ENCODE measurements around the gene TXNRD3.

Gene TXNRD3

GRCh38 chr3:126580746-126581145 is 74.2 kb downstream of the TXNRD3 start:
- no peak for DNase-seq

DNA sequence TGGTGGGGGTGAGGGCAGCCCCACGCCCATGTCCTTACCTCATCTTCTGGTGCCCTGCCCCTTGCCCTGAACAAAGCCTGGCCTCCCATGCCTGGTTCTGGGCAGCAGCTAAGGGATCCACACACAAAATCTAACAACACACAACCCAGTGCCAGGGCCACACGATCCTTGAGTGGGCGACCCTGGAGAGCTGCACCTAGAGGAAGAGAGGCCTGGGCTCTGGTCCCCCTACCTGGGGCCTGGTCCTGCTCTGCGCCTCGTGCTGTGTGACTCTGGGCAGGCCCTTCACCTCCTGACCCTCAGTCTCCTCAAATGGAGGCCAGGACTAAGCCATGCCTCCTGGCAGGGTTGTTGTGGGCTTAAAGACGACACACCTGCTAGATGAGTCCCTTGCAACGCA is 76.2 kb downstream of the TXNRD3 start:
- DNase-seq: no peak

- no peak for DNase-seq
Measured at GRCh38 chr3:126577261-126577660, 77.7 kb downstream of the TXNRD3 start.

DNA sequence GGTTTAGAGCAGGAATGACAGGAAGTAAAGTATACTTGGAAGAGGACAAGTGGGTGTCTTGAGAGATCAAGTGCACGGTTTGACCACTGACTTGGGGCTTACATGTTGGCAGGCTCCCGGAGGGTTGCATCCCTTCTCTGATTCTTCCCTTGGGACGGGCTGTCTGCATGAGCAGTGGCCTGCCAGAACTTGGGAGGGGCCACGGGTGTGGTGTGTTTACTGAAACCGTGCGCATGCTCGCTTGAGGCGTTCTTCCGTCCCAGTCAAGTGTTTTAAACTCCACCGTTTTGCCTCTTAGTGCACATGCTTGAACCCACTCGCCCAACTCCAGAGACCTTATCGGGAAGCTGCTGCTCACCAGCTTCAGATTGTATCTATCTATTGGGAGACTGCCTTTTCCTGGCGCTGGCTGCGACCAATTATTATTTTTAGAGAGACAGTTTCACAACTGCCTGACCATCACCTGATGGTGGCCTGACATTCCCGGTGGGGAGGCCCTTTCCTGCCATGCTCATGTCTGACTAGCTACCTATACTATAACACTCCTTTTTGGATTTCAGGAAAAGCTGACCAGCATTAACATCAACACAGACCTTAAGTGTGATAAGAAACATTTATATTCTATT is 81.3 kb downstream of the TXNRD3 start:
- DNase-seq: no peak

GRCh38 chr3:126571078-126571477 is 83.8 kb downstream of the TXNRD3 start:
- no peak for DNase-seq

GRCh38 chr3:126570103-126570541 is 84.8 kb downstream of the TXNRD3 start:
- DNase-seq: no peak

DNA sequence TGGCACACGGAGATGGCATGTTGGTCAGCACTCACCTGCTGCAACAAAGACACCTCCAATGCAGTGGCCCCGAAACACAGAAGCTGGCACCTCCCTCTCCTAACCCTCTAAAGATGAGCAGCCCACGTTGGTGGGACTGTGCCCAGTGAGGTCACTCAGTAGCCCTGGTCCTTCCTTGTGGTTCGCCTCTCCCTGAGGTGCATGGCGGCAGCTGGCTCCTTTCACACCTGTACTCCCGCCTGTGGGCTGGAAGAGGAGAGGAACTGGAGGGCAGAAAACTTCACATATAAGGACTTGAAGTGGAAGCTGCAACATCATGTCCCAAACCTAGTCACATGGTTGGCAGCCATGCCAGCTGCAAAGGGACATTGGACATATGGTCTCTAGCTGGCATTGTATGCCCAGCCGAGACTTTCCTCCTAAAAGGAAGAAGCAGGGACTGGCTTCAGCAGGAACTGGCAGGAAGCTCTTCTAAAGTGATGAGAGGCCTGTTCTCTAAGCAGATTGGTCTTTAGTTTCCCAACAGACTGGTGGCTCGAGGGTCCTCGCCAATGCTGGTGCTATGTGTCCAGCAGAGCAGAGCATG is 85.4 kb downstream of the TXNRD3 start:
- DNase-seq: no peak

DNA sequence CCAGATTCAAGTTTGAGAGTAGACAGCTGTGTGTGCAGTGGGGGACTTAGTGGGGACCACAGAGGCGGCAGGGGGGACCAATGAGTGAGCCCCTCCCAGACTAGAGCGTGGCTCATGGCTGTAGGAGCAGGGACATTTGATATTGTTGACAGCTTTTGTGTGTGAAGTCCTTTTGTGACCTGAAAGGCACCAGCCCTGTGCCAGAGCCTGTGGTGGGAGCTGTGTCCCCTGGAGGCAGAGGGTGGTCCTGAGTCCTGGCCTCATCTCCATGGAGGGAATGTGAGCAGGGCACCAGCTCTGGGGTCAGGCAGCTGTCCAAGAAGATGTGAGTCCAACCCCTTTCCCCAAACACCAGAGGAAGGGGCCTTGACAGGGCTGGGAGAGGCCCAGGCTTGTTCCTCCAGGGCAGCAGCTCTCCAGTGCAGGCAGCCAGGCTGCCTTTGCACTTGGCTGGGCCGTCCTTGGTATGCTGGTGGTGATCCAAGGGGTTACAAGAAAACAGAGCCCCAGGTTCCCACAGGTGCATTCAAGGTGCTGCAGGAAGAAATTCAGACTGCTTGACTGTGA is 86.1 kb downstream of the TXNRD3 start:
- DNase-seq: no peak

DNA sequence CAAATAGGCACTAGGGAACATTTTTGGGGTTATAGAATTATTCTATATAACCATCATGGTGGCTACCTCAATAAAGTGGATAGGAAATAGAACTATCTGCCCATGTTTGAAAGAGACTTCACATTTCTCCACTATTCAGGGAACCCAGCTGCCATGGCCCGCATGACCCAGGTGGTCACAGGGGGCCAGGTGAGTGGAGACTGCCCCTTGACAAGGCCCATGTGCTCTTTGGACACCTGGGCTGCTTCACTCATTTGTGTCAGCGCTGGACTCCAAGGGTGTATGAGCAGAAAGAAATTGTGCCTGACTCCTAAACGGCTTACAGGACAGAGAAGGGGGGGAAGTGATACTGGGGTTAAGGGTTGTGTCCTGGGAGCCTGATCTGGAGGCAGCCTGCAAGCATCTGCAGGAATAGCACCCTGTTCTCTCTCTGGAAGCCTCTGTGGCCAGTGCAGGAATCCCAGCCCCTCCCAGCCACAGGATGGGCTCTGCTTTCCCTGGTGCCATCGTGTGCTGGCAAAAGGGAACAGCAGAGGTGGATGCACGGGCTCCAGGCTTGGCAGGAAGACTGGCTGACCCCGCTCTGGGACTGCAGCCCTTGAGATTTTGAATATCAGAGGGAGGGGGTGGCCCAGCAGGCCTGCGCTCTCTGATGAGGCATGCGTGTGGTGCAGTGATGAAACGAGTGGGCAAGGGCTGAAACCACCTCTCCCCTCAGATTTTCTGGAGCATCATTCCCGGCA is 87.1 kb downstream of the TXNRD3 start:
- DNase-seq: no peak

DNA sequence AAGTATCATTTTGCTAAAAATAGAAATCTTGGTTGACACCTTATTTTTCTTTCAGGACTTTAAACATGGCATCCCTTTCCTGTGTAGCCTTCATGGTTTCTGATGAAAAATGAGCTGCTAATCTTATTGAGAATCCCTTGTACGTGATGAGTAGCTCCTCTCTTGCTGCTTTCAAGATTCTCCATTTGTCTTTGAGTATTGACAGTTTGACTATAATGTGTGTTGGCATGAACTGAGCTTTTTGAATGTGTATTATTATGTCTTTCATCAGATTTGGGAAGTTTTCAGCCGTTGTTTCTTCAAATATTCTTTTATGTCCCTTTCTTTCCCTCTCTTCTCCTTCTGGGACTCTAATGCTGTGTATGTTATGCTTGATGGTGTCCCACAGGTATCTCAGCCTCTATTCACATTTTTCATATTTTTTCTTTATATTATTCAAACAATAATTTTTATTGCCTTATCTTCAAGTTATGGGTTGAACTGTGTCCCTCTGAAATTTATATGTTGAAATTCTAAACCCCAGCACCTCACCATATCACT is 92.1 kb downstream of the TXNRD3 start:
- no peak for DNase-seq

- no peak for DNase-seq
Measured at GRCh38 chr3:126558336-126559071, 96.4 kb downstream of the TXNRD3 start, which contains the start of gene C3orf22. C3orf22 (minus strand) TSS chr3:126558932; CDS start chr3:126553390, 5,542 bp downstream.

DNA sequence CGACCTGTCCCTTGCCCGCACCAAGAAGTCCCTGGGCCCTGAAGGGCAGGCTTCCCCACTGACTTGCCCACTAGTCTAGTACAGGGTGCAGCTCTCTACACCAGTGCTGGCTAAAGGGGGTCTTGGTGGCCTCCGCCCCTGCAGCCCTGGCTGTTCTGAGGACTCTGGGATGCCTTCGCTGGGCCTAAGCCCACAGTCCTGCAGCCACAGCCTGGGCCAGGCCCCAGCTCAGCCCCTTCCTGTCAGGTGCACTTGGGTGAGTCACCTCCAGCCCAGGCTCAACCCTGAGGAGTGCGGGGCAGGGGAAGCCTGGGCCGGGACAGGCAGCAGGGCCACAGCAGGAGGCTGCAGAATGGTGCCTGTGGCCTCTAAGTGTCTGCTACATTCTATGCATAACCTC is 97.2 kb downstream of the TXNRD3 start:
- no peak for DNase-seq

DNA sequence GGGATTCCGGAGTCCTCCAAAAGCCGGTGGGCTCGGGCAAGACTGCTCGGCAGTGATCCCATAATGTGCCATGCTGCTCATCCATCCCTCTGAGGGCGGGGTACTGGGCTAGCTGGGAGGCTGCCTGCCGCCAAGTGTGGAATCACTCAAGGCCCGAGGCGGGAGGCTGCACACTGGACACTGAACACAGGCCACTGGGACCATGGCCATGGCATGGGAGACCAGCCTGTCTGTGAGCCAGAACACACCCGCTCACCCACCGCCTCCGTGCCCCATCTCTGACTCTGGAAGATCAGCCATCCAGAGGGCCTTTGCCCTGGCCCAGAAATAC is 97.5 kb downstream of the TXNRD3 start:
- no peak for DNase-seq
